GM12864 (cell line): Measurements from ENCODE around the gene B9D2.

ENCODE experiments used
- DNase-seq: peaks from one replicate; pipeline ENCODE4 v3.0.0-alpha.2; 2011; ENCODE audit warnings: low read depth
- H3K4me3 ChIP-seq: 2 replicates; pipeline ENCODE4 v1.5.1; 2011; ENCODE audit warnings: mild to moderate bottlenecking, low read depth, low read length, control low read depth
- TF ChIP-seq, protein P1 (sequence below): IDR thresholded peaks from 2 replicates; pipeline ENCODE4 v1.5.1; 2011; ENCODE audit warnings: low read depth, mild to moderate bottlenecking, moderate library complexity, low read length, control low read depth, inconsistent platforms; ENCODE audit errors: missing control alignments

Gene B9D2

GRCh38 chr19:41344162-41344561 lies 19.8 kb downstream of the B9D2 start:
- no peak overlapping the region for H3K4me3 ChIP-seq
- TF ChIP-seq, protein P1, sequence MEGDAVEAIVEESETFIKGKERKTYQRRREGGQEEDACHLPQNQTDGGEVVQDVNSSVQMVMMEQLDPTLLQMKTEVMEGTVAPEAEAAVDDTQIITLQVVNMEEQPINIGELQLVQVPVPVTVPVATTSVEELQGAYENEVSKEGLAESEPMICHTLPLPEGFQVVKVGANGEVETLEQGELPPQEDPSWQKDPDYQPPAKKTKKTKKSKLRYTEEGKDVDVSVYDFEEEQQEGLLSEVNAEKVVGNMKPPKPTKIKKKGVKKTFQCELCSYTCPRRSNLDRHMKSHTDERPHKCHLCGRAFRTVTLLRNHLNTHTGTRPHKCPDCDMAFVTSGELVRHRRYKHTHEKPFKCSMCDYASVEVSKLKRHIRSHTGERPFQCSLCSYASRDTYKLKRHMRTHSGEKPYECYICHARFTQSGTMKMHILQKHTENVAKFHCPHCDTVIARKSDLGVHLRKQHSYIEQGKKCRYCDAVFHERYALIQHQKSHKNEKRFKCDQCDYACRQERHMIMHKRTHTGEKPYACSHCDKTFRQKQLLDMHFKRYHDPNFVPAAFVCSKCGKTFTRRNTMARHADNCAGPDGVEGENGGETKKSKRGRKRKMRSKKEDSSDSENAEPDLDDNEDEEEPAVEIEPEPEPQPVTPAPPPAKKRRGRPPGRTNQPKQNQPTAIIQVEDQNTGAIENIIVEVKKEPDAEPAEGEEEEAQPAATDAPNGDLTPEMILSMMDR = no peak
- no peak for DNase-seq

DNA sequence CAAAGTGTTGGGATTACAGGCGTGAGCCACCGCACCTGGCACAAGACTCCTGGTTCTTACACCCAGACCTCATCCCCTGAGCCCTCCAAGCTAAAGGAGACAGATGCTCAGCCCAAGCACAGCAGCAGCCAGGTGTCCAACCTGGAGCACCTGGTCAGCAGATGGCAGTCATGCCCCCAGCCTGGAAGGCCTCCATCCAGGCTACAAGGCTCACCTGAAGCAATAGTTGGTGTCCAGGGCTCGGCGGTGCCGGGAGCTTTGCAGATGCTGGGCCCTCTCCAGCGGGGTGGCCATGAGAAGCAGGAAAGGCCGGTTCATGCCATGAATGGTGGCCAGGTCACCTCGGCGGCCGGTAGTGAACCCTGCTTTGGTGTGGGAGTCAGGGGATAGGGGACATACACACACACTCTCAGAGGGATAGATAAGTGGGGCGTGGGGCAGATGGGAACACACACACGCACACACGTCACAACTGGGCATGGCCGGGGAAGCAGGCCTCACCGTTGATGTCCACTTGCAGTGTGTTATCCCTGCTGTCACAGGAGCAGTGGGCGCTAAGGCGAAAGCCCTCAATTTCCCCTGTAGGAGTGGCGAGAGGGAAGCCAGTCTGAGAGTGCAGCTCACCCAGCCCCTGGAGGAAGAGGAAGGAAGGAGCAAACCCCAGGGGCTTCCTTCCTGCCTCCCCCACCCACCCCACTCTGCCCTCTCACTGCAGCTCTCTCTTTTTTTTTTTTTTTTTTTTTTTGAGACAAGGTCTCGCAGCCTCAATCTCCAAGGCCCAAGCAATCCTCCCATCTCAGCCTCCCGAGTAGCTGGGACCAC lies 22.1 kb downstream of the B9D2 start:
- no peak for DNase-seq
- no peak overlapping the region for H3K4me3 ChIP-seq
- TF ChIP-seq, protein P1 = peak; percentile 7

GRCh38 chr19:41339936-41340335 lies 24.0 kb downstream of the B9D2 start:
- TF ChIP-seq, protein P1 = no peak
- no peak overlapping the region for H3K4me3 ChIP-seq
- no peak for DNase-seq

DNA sequence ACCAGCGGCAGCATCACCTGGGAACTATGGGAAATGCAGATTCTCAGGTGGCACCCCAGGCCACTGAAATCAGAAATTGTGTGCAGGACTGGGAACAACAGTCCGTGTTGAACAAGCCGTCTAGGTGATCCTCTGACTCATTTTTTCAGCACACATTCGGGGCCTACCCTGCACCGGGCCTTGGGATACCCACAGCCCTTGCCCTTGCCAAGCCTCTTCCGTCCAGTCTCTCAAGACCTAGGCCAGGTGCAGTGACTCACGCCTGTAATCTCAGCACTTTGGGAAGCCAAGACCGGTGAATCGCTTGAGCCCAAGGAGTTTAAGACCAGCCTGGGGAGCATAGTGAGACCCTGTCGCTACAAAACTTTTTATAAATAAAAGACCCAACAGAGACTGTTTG lies 28.5 kb downstream of the B9D2 start:
- TF ChIP-seq, protein P1 = no peak
- no peak overlapping the region for H3K4me3 ChIP-seq
- DNase-seq = no peak

GRCh38 chr19:41334793-41335192 lies 29.2 kb downstream of the B9D2 start:
- TF ChIP-seq, protein P1 = no peak
- no peak overlapping the region for H3K4me3 ChIP-seq
- no peak for DNase-seq

GRCh38 chr19:41332468-41332867 lies 31.5 kb downstream of the B9D2 start:
- DNase-seq = no peak
- no peak overlapping the region for H3K4me3 ChIP-seq
- TF ChIP-seq, protein P1 = no peak

- H3K4me3 ChIP-seq = no peak overlapping the region
- TF ChIP-seq, protein P1 = no peak
- no peak for DNase-seq
Measured at GRCh38 chr19:41332000-41332399, 31.9 kb downstream of the B9D2 start.
